Measurements from ENCODE around the gene AIP.

DNA sequence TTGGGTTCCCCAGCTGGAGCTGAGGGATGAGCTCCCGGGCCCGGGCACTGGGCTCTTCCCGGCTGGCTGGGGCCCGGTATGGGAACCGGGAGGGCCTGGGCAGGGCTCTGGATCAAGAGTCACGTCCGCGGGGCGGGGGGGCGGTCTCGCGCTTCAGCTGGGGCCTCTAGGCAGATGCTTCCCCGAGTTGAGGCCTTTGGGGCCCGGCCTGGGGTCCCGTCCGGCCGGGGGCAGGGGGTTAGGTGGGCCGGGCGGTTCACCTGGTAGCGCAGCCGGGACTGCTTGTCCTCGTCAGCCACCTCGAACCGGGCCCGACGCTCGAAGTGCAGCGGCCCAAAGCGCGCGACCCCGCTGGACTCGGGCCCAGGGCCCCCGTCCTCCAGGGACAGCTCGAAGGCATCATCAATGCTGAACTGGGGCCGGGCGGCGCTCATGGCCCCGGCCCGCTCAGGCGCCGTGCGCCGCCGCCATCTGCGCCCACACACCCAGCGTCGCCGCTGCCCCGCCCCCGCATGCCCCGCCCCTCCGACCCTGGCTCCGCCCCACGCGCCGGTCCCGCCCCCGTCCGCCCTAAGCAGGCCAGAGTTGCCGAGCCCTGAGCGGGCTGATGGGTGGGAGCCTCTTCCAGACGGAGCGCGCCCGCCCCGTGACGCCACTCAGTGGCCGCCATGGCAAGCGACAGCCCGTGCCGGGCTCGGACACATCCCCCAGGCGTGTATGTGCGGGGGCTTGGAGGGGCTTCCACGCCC is 13.9 kb upstream of the AIP start, which contains the start of gene TMEM134:
- TF ChIP-seq, protein P1, sequence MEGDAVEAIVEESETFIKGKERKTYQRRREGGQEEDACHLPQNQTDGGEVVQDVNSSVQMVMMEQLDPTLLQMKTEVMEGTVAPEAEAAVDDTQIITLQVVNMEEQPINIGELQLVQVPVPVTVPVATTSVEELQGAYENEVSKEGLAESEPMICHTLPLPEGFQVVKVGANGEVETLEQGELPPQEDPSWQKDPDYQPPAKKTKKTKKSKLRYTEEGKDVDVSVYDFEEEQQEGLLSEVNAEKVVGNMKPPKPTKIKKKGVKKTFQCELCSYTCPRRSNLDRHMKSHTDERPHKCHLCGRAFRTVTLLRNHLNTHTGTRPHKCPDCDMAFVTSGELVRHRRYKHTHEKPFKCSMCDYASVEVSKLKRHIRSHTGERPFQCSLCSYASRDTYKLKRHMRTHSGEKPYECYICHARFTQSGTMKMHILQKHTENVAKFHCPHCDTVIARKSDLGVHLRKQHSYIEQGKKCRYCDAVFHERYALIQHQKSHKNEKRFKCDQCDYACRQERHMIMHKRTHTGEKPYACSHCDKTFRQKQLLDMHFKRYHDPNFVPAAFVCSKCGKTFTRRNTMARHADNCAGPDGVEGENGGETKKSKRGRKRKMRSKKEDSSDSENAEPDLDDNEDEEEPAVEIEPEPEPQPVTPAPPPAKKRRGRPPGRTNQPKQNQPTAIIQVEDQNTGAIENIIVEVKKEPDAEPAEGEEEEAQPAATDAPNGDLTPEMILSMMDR (IDR thresholded peaks at IDR 0.05) = peak in 1 of 2 donors; percentile 45
- TF ChIP-seq POLR2A (IDR thresholded peaks at IDR 0.05) = peak in 1 of 2 donors; percentile 53
- no peak for TF ChIP-seq EP300 (IDR thresholded peaks at IDR 0.05)

Data from suprapubic skin (tissue), 3 donors.